Loucy (cell line): ENCODE data around the gene ARL11.
A peak's percentile ranks its signal among the peaks of the same experiment; 100 is the strongest.

ENCODE experiments used
- H2AFZ ChIP-seq: fragments of 200-600 bp; sonication (generic); 2 replicates; pipeline ENCODE4 v1.6.0; 2016; ENCODE audit warnings: antibody characterized with exemption, mild to moderate bottlenecking, low read length, moderate library complexity
- H3F3A ChIP-seq: fragments of 200-600 bp; 2 replicates; pipeline ENCODE4 v1.6.0; 2016; ENCODE audit warnings: antibody characterized with exemption, low read depth, mild to moderate bottlenecking
- H3K27me3 ChIP-seq: fragments of 200-600 bp; sonication (generic); 2 replicates; pipeline ENCODE4 v1.6.1; 2014; ENCODE audit warnings: low read length, mild to moderate bottlenecking; ENCODE audit not compliant: insufficient read depth, poor library complexity, severe bottlenecking
- H3K36me3 ChIP-seq: fragments of 200-600 bp; sonication (generic); 2 replicates; pipeline ENCODE4 v1.6.1; 2016; ENCODE audit warnings: low read length; ENCODE audit not compliant: insufficient read depth
- H3K4me1 ChIP-seq: fragments of 200-600 bp; sonication (generic); 2 replicates; pipeline ENCODE4 v1.5.1; 2014; ENCODE audit warnings: low read length, mild to moderate bottlenecking; ENCODE audit not compliant: insufficient read depth, poor library complexity, severe bottlenecking
- H3K4me2 ChIP-seq: fragments of 200-600 bp; sonication (generic); 2 replicates; pipeline ENCODE4 v1.6.0; 2014; ENCODE audit warnings: antibody characterized with exemption, low read length, low read depth, mild to moderate bottlenecking; ENCODE audit not compliant: poor library complexity, severe bottlenecking
- H3K4me3 ChIP-seq: fragments of 200-600 bp; sonication (generic); 2 replicates; pipeline ENCODE4 v1.5.1; 2014; ENCODE audit warnings: low read length, mild to moderate bottlenecking, mixed read lengths; ENCODE audit not compliant: poor library complexity, severe bottlenecking
- H3K79me2 ChIP-seq: fragments of 200-600 bp; sonication (generic); 2 replicates; pipeline ENCODE4 v1.6.1; 2014; ENCODE audit warnings: low read length; ENCODE audit not compliant: insufficient read depth
- H3K9ac ChIP-seq: fragments of 200-600 bp; sonication (generic); 2 replicates; pipeline ENCODE4 v1.6.0; 2014; ENCODE audit warnings: mild to moderate bottlenecking, low read depth, low read length, moderate library complexity; ENCODE audit not compliant: poor library complexity, severe bottlenecking
- H3K9me2 ChIP-seq: fragments of 200-600 bp; sonication (generic); replicated peaks from 2 replicates; pipeline ENCODE4 v1.6.1; 2016; ENCODE audit warnings: low read depth, low read length, mixed read lengths
- H3K9me3 ChIP-seq: fragments of 200-600 bp; sonication (generic); 2 replicates; pipeline ENCODE4 v1.6.1; 2014; ENCODE audit warnings: mild to moderate bottlenecking, antibody characterized with exemption, low read length, low read depth; ENCODE audit not compliant: insufficient read depth
- H4K20me1 ChIP-seq: fragments of 200-600 bp; sonication (generic); 2 replicates; pipeline ENCODE4 v1.6.0; 2014; ENCODE audit warnings: antibody characterized with exemption, low read length, mild to moderate bottlenecking; ENCODE audit not compliant: insufficient read depth, poor library complexity, severe bottlenecking
- EZH2phosphoT487 ChIP-seq: fragments of 200-600 bp; IDR thresholded peaks from 2 replicates; pipeline ENCODE4 v1.6.1; 2018; ENCODE audit warnings: antibody characterized with exemption, mild to moderate bottlenecking, moderate library complexity, borderline replicate concordance
- TF ChIP-seq, protein P1 (sequence below): fragments of 200-600 bp; sonication (generic); conservative IDR thresholded peaks from 2 replicates; pipeline ENCODE4 v1.5.1; 2014; ENCODE audit warnings: mild to moderate bottlenecking, antibody characterized with exemption, low read length

The ARL11 gene

GRCh38 chr13:49615836-49616675 lies 12.3 kb upstream of the ARL11 start:
- H3K9ac ChIP-seq = no peak overlapping the region

GRCh38 chr13:49616676-49617065 lies 11.6 kb upstream of the ARL11 start:
- Histone ChIP-seq H3K36me3 (no peaks in the 10 kb centered on the region), H3K9me3 (no peaks in the 10 kb centered on the region), H3K27me3 (no peaks in the 10 kb centered on the region), H4K20me1 (no peaks in the 10 kb centered on the region), H3K4me2 (no peak overlapping the region), H3K9ac (no peak overlapping the region), H3K4me3 (no peak overlapping the region), H3K79me2 (no peaks in the 10 kb centered on the region), H3K9me2 (no peaks in the 10 kb centered on the region), H3F3A (no peaks in the 10 kb centered on the region), H2AFZ (peak overlapping the region; percentile 28; the same call in 1 of the 2 replicates), H3K4me1 (no peaks in the 10 kb centered on the region)
- TF ChIP-seq, protein P1, sequence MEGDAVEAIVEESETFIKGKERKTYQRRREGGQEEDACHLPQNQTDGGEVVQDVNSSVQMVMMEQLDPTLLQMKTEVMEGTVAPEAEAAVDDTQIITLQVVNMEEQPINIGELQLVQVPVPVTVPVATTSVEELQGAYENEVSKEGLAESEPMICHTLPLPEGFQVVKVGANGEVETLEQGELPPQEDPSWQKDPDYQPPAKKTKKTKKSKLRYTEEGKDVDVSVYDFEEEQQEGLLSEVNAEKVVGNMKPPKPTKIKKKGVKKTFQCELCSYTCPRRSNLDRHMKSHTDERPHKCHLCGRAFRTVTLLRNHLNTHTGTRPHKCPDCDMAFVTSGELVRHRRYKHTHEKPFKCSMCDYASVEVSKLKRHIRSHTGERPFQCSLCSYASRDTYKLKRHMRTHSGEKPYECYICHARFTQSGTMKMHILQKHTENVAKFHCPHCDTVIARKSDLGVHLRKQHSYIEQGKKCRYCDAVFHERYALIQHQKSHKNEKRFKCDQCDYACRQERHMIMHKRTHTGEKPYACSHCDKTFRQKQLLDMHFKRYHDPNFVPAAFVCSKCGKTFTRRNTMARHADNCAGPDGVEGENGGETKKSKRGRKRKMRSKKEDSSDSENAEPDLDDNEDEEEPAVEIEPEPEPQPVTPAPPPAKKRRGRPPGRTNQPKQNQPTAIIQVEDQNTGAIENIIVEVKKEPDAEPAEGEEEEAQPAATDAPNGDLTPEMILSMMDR = no peak
- no peak for TF ChIP-seq EZH2phosphoT487

More at GRCh38 chr13:49615836-49616675, 12.3 kb upstream of the ARL11 start:
- Histone ChIP-seq H3F3A (no peaks in the 10 kb centered on the region), H3K9me3 (no peaks in the 10 kb centered on the region), H2AFZ (peak overlapping the region; percentile 28; the same call in 1 of the 2 replicates), H3K36me3 (no peaks in the 10 kb centered on the region), H3K9me2 (no peaks in the 10 kb centered on the region), H3K4me2 (no peak overlapping the region), H3K4me1 (no peaks in the 10 kb centered on the region), H3K79me2 (no peaks in the 10 kb centered on the region), H3K27me3 (no peaks in the 10 kb centered on the region), H3K4me3 (no peak overlapping the region), H4K20me1 (no peaks in the 10 kb centered on the region)
- no peak for TF ChIP-seq EZH2phosphoT487
- TF ChIP-seq, protein P1 = no peak

DNA sequence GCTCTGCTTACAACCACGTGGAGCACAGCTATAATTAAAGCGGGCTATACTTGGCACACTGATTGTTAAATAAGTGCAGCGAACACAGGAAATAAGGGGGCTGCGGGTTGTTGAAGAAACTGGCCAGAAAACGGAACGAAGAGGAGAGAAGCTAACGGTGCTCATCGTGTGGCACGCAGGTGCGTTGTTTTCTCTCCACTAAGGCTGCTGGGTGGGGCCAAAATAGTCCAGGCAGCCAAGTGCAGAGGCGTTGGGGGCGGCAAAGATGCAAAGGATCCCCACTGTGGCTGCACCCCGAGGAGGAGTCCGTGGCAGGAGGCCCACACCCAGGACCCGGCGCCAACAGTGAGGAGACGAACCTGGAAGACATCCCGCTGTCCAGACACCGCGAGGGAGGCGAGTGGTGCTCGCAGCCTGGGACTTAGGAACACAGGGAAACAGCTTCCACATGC lies 8.1 kb upstream of the ARL11 start:
- H3K36me3 ChIP-seq = no peaks in the 10 kb centered on the region
- H2AFZ ChIP-seq = no peak overlapping the region
- no peak overlapping the region for H3K4me2 ChIP-seq
- H3F3A ChIP-seq = no peaks in the 10 kb centered on the region
- TF ChIP-seq, protein P1 = no peak
- TF ChIP-seq EZH2phosphoT487 = no peak
- no peaks in the 10 kb centered on the region for H4K20me1 ChIP-seq
- no peak overlapping the region for H3K9ac ChIP-seq
- no peaks in the 10 kb centered on the region for H3K79me2 ChIP-seq
- H3K27me3 ChIP-seq = no peaks in the 10 kb centered on the region
- H3K4me3 ChIP-seq = no peak overlapping the region
- no peaks in the 10 kb centered on the region for H3K9me3 ChIP-seq
- H3K4me1 ChIP-seq = no peaks in the 10 kb centered on the region
- H3K9me2 ChIP-seq = no peaks in the 10 kb centered on the region
